Right renal cortex interstitium (tissue), 3 donors: ENCODE data around the gene P2RY8. TPM values are rescaled to one million over a fixed set of nuclear protein-coding genes. Genes with fewer than 3 reads are reported as not detected.
"Not testable (repeated sequence)": the region's sequence is repeated elsewhere in the genome, so short reads cannot be mapped to it uniquely, and the experiment has no call there.

ENCODE experiments used
- DNase-seq, 3 donors: peaks; one replicate each; pipeline ENCODE4 v3.0.0-alpha.2; 2013; ENCODE audit warnings: low read depth in 3 of 3, low spot score in 2 of 3
- polyA plus RNA-seq, 3 donors: library from polyadenylated mRNA; unstranded; fragments of 120-200 nt; gene quantifications; one replicate each; pipeline ENCODE4 v1.2.1, GENCODE V29; 2013; ENCODE audit not compliant: insufficient read length in 3 of 3

Gene P2RY8
- polyA plus RNA-seq, 3 donors: 0.96 to 1.5 (median 1.5) TPM

GRCh38 chrX:1466232-1466661, 70.7 kb downstream of the P2RY8 start:
- DNase-seq: no peak

GRCh38 chrX:1465286-1466231, 71.4 kb downstream of the P2RY8 start:
- no peak for DNase-seq

GRCh38 chrX:1464971-1465285, 72.1 kb downstream of the P2RY8 start:
- no peak for DNase-seq

- DNase-seq: no peak
These were observed 72.7 kb downstream of the P2RY8 start for GRCh38 chrX:1464041-1464970.

GRCh38 chrX:1463581-1463980, 73.4 kb downstream of the P2RY8 start:
- DNase-seq: no peak

- no peak for DNase-seq
These were observed 74.3 kb downstream of the P2RY8 start for GRCh38 chrX:1462596-1463251.

GRCh38 chrX:1462110-1462509, 74.9 kb downstream of the P2RY8 start:
- DNase-seq: no peak

- DNase-seq: no peak
These were observed 81.1 kb downstream of the P2RY8 start for GRCh38 chrX:1455948-1456280.

GRCh38 chrX:1453951-1454785, 82.8 kb downstream of the P2RY8 start:
- DNase-seq: peak; percentile 48 to 71 (median 59)

- no peak for DNase-seq
These were observed 83.6 kb downstream of the P2RY8 start for GRCh38 chrX:1453395-1453783.

- DNase-seq: peak; percentile 96 to 97 (median 96)
These were observed 84.2 kb downstream of the P2RY8 start, which contains the start of gene ASMTL for GRCh38 chrX:1452516-1453394. Gene ASMTL (minus strand): TSS chrX:1452909. CDS start chrX:1452840, 69 bp downstream.

GRCh38 chrX:1451661-1452515, 85.1 kb downstream of the P2RY8 start:
- DNase-seq: no peak

- DNase-seq: no peak
These were observed 85.7 kb downstream of the P2RY8 start for GRCh38 chrX:1451251-1451660.

- DNase-seq: no peak
These were observed 86.4 kb downstream of the P2RY8 start for GRCh38 chrX:1450361-1451161.

GRCh38 chrX:1449823-1450149, 87.2 kb downstream of the P2RY8 start:
- no peak for DNase-seq

GRCh38 chrX:1449036-1449822, 87.8 kb downstream of the P2RY8 start:
- DNase-seq: no peak

GRCh38 chrX:1448573-1449001, 88.4 kb downstream of the P2RY8 start:
- DNase-seq: not testable (repeated sequence)
